Mammary epithelial cell (primary cell): ENCODE measurements around the gene ANO1.

Experiments
- CTCF ChIP-seq, 2 donors: IDR thresholded peaks in 1 of 2; conservative IDR thresholded peaks in 1 of 2; 2 replicates each; pipeline ENCODE4 v1.5.1; 2011 to 2012; ENCODE audit warnings: inconsistent platforms in 2 of 2, low read length in 2 of 2, mild to moderate bottlenecking in 2 of 2, control low read depth in 1 of 2, low read depth in 1 of 2; ENCODE audit not compliant: insufficient read depth in 1 of 2; ENCODE audit errors: extremely low read depth in 1 of 2
- EZH2 ChIP-seq: IDR thresholded peaks from 2 replicates; pipeline ENCODE4 v1.6.1; 2012; ENCODE audit warnings: low read length, inconsistent platforms, borderline replicate concordance

- no peak for TF ChIP-seq CTCF (conservative IDR thresholded peaks at IDR 0.05 in 1 of 2, IDR thresholded peaks at IDR 0.05 in 1 of 2; ENCODE audit: extremely low read depth in 1 of 2, insufficient read depth in 1 of 2, low read depth in 1 of 2, low read length in 2 of 2)
- no peak for TF ChIP-seq EZH2
These were observed 29.1 kb downstream of the ANO1 start for GRCh38 chr11:70107191-70107590.
